ENCODE results near the gene AGFG1. TPM values are rescaled to one million over a fixed set of nuclear protein-coding genes. Genes with fewer than 3 reads are reported as not detected.
"Not testable (repeated sequence)": the region's sequence is repeated elsewhere in the genome, so short reads cannot be mapped to it uniquely, and the experiment has no call there.

AGFG1 gene
- total RNA-seq, 1 donor from 2014 or later = 80.5 TPM

GRCh38 chr2:227497158-227497557 is 25.2 kb downstream of the AGFG1 start:
- no peak for DNase-seq (ENCODE audit: low spot score)

- DNase-seq (ENCODE audit: low spot score) = no peak
Measured at GRCh38 chr2:227499627-227500300, 27.8 kb downstream of the AGFG1 start.

- no peak for DNase-seq (ENCODE audit: low spot score)
Measured at GRCh38 chr2:227500301-227500630, 28.3 kb downstream of the AGFG1 start.

GRCh38 chr2:227503433-227504406 is 31.8 kb downstream of the AGFG1 start:
- no peak for DNase-seq (ENCODE audit: low spot score)

- DNase-seq (ENCODE audit: low spot score) = no peak
Measured at GRCh38 chr2:227504700-227505099, 32.7 kb downstream of the AGFG1 start.

GRCh38 chr2:227506456-227506855 is 34.5 kb downstream of the AGFG1 start:
- DNase-seq (ENCODE audit: low spot score) = no peak

GRCh38 chr2:227507963-227508362 is 36.0 kb downstream of the AGFG1 start:
- no peak for DNase-seq (ENCODE audit: low spot score)

- DNase-seq (ENCODE audit: low spot score) = no peak
Measured at GRCh38 chr2:227509076-227509475, 37.1 kb downstream of the AGFG1 start.

- DNase-seq (ENCODE audit: low spot score) = no peak
Measured at GRCh38 chr2:227509824-227510619, 38.1 kb downstream of the AGFG1 start.

GRCh38 chr2:227510620-227510958 is 38.6 kb downstream of the AGFG1 start:
- DNase-seq (ENCODE audit: low spot score) = no peak

GRCh38 chr2:227511239-227511930 is 39.4 kb downstream of the AGFG1 start:
- no peak for DNase-seq (ENCODE audit: low spot score)

- no peak for DNase-seq (ENCODE audit: low spot score)
Measured at GRCh38 chr2:227511955-227512354, 40.0 kb downstream of the AGFG1 start.

- DNase-seq (ENCODE audit: low spot score) = no peak
Measured at GRCh38 chr2:227513113-227513512, 41.2 kb downstream of the AGFG1 start.

GRCh38 chr2:227515742-227516141 is 43.8 kb downstream of the AGFG1 start:
- no peak for DNase-seq (ENCODE audit: low spot score)

- no peak for DNase-seq (ENCODE audit: low spot score)
Measured at GRCh38 chr2:227517724-227518123, 45.8 kb downstream of the AGFG1 start.

GRCh38 chr2:227518278-227518865 is 46.4 kb downstream of the AGFG1 start:
- not testable (repeated sequence) for DNase-seq (ENCODE audit: low spot score)

- not testable (repeated sequence) for DNase-seq (ENCODE audit: low spot score)
Measured at GRCh38 chr2:227521178-227521577, 49.2 kb downstream of the AGFG1 start.

GRCh38 chr2:227524665-227525064 is 52.7 kb downstream of the AGFG1 start:
- no peak for DNase-seq (ENCODE audit: low spot score)

GRCh38 chr2:227527351-227527750 is 55.4 kb downstream of the AGFG1 start:
- DNase-seq (ENCODE audit: low spot score) = no peak

- DNase-seq (ENCODE audit: low spot score) = no peak
Measured at GRCh38 chr2:227528803-227529202, 56.8 kb downstream of the AGFG1 start.

GRCh38 chr2:227529871-227530270 is 57.9 kb downstream of the AGFG1 start:
- DNase-seq (ENCODE audit: low spot score) = no peak

All from ureter (tissue), 1 donor.